ENCODE results near the gene BRI3BP.
"Not testable (repeated sequence)": the region's sequence is repeated elsewhere in the genome, so short reads cannot be mapped to it uniquely, and the experiment has no call there.

Gene BRI3BP

DNA sequence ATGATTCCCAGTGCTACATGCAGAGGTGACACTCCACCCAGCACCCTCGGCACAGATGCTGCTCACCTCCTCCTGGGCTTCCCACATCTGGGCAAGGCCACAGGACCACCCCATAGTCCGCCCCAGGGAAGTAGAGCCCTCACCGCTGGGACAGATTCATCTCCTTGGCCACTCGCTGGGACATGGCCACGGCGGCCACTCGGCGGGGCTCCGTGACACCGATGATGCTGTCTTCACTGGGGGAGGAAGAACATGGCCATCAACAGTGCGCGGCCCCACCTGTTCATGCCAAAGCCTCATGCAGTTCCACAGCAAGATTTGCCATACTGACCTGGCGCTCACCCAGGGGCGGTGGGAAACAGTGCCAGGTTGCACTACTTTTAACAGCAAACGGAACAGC, 18.2 kb upstream of the BRI3BP start:
- DNase-seq: no peak

- no peak for DNase-seq
These were observed 16.4 kb upstream of the BRI3BP start for GRCh38 chr12:124976999-124977398.

GRCh38 chr12:124979568-124979967, 13.9 kb upstream of the BRI3BP start:
- DNase-seq: no peak

- DNase-seq: no peak
These were observed 13.2 kb upstream of the BRI3BP start for GRCh38 chr12:124980098-124980892.

DNA sequence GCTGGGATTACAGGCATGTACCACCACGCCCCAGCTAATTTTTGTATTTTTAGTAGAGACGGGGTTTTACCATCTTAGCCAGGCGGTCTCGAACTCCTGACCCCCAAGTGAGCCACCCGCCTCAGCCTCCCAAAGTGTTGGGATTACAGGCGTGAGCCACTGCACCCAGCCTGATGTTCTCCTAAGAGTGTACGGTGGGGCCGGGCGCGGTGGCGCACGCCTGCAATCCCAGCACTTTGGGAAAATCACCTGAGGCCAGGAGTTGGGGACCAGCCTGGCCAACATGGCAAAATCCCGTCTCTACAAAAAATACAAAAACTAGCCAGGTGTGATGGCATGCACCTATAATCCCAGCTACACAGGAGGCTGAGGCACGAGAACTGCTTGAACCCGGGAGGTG, 6.6 kb upstream of the BRI3BP start:
- DNase-seq: not testable (repeated sequence)

GRCh38 chr12:124992874-124993625, 395 bp upstream of the BRI3BP start:
- peak; percentile 70 for DNase-seq

DNA sequence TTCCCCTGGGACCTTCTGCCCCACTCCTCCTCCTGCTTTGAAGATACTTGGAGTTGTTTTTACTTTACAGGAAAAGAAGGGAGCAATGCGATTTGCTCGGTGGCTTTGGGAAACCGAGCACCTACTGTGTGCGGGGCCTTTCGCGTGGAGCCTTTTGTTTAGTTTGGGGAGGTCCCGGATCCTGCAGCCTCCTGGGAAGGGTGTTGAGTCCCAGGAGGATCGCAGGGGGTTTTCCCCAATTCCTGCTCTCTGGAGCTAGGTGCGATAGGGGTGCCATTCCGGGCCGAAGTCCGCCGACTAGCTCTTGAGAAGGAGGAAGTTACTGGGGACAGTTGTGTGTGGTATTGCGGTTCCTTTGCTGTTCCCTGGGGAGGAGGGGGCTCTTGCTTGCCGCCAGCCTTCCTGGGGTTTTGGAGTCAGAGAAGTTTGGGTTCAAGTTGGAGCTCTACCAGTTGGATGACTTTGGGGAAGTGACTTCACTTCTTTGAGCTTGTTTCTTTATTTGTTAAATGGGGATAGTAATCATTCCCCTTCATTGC, 1.1 kb downstream of the BRI3BP start:
- no peak for DNase-seq

GRCh38 chr12:124995200-124995961, 1.9 kb downstream of the BRI3BP start:
- DNase-seq: no peak

- no peak for DNase-seq
These were observed 5.3 kb downstream of the BRI3BP start for GRCh38 chr12:124998705-124999104.

GRCh38 chr12:125001636-125002035, 8.2 kb downstream of the BRI3BP start:
- no peak for DNase-seq

DNA sequence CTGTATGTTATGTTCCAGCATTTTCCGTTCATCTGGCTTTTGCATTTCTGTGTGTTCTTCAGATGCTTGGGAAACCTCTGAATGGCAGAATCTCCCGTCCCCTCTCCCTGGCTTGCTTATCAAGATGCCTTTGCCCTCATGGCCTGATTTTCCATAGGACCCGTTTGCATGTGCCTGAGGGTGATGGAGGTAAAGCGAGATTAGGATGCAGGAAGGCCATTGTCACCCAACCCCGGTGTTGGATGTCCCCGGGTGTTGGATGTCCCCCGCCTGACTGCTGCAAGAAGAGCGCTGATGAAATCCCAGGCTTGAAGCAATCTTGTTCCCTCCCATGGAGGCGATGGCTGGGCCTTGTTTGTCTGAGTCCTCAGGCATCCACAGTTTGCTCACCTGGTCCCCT, 9.6 kb downstream of the BRI3BP start:
- DNase-seq: no peak

DNA sequence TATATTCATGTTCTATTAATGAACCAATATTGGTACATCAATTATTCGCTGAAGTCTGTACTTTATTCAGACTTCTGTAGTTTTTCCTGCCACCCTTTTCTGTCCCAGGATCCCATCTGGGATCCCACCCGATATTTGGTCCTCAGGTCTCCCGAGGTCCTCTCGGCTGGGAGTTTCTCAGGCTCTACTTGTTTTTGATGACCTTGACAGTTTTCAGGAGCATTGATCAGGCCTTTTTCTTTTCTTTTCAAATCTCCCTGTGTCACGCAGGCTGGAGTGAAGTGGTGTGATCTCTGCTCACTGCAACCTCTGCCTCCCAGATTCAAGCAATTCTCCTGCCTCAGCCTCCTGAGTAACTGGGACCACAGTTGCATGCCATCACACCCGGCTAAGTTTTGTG, 11.2 kb downstream of the BRI3BP start:
- DNase-seq: no peak

- no peak for DNase-seq
These were observed 12.2 kb downstream of the BRI3BP start for GRCh38 chr12:125005652-125006051.

DNA sequence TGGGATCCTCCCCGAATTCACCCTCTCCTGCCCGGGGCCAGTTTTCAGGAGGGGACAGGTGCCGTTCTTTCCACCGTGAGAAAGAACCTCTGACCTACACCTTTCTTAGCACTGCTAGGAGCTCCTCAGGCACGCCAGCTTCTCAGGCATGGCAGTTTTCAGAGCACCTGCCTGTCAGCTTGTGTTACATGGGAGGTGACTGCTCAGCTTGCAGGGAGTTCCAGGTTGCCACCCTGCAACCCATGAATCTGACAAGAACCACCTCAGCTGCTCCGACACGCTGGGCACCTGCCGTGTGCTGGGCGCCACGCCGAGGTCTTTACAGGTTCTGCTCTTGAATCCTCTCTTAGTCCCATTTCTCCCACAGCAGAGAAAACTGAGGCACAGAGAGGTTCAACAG, 12.9 kb downstream of the BRI3BP start:
- no peak for DNase-seq

- no peak for DNase-seq
These were observed 20.5 kb downstream of the BRI3BP start for GRCh38 chr12:125013816-125014442.

- DNase-seq: no peak
These were observed 21.1 kb downstream of the BRI3BP start for GRCh38 chr12:125014526-125014925.

DNA sequence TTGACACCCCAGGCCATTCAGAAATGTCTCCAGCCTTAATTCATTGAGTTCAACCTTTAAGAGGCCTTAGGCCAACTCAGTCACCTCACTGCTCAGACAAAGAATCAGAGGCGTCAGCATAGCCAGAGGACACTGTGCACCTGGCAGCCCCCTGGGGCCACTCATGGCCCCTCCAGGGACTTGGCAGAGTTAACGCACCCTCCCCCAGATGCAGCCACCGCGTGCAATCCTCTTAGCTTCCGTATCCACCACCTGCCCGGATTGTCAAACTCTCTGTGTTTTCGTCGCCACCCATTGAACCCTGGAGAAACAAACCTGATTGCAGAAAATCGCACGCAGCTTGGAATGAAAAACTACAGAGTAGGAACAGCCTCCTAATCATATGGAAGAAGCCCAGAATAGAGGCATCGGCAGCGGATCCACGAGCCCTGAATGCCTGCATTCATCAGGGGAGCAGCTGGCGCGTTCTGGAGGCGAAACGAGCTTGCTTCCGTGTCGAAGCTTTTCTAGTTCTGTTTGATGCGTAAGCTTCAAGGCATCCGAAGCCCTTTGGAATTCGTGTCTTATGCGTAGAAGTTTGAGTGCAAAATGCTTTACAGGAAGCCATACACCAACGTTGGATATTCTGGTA, 22.4 kb downstream of the BRI3BP start:
- DNase-seq: no peak

GRCh38 chr12:125017801-125018200, 24.4 kb downstream of the BRI3BP start:
- DNase-seq: no peak

GRCh38 chr12:125018356-125018755, 24.9 kb downstream of the BRI3BP start:
- no peak for DNase-seq

DNA sequence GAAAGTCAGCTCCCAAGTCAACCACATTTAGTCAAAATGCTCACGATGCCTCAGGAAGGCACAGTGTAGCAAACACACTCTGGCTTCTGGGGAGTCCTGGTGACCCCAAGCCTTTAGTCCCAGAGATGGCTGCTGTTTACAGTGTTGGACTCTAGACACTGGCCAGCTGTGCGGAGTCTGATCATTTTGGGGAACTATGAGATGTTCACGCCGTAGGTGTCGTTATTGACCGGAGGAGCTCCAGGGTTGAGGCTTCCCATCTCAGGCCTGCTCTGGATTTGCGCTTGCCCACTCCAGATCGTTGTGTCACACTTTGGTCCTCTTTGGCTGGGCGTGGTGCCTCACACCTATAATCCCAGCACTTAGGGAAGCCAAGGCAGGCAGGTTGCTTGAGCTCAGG, 27.7 kb downstream of the BRI3BP start:
- DNase-seq: no peak

DNA sequence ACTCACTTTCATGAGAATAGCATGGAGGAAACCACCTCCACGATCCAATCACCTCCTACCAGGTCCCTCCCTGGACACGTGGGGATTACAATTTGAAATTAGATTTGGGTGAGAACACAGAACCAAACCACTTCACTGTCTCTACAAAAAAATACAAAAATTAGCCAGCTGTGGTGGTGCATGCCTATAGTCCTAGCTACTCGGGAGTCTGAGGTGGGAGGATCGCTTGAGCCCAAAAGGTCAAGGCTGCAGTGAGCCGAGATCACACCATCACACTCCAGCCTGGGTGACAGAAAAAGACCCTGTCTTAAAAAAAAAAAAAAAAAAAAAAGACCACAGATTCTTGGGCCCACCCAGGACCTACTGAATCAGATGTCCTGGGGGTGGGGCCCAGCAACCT, 28.3 kb downstream of the BRI3BP start:
- DNase-seq: no peak

- no peak for DNase-seq
These were observed 29.6 kb downstream of the BRI3BP start for GRCh38 chr12:125023065-125023464.

Measured in T-helper 9 cell (primary cell).